Globus pallidus (tissue), 1 donor: ENCODE measurements around the gene CALML4.
"Not testable (repeated sequence)": the region's sequence is repeated elsewhere in the genome, so short reads cannot be mapped to it uniquely, and the experiment has no call there.

Experiments used
- DNase-seq: peaks from one replicate; pipeline ENCODE4 v3.0.0-alpha.2; 2015; ENCODE audit warnings: low spot score

CALML4 gene

GRCh38 chr15:68191555-68191954 lies 13.6 kb downstream of the CALML4 start:
- DNase-seq, result no peak

- DNase-seq, result no peak
These were observed 15.1 kb downstream of the CALML4 start for GRCh38 chr15:68190048-68190447.

- DNase-seq, result no peak
These were observed 16.5 kb downstream of the CALML4 start for GRCh38 chr15:68188647-68189046.

DNA sequence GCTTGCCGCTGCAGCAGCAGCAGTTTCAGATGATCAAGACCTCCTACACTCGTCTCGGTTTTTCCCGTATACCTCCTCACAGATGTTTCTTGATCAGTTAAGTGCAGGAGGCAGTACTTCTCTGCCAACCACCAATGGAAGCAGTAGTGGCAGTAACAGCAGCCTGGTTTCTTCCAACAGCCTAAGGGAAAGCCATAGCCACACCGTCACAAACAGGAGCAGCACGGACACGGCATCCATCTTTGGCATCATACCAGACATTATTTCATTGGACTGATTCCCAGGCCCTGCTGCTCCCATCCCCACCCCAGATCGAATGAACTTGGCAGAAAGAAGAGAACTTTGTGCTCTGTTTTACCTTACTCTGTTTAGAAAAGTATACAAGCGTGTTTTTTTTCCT lies 17.6 kb downstream of the CALML4 start:
- DNase-seq, result peak; percentile 74

GRCh38 chr15:68186671-68187397 lies 18.3 kb downstream of the CALML4 start:
- no peak for DNase-seq

DNA sequence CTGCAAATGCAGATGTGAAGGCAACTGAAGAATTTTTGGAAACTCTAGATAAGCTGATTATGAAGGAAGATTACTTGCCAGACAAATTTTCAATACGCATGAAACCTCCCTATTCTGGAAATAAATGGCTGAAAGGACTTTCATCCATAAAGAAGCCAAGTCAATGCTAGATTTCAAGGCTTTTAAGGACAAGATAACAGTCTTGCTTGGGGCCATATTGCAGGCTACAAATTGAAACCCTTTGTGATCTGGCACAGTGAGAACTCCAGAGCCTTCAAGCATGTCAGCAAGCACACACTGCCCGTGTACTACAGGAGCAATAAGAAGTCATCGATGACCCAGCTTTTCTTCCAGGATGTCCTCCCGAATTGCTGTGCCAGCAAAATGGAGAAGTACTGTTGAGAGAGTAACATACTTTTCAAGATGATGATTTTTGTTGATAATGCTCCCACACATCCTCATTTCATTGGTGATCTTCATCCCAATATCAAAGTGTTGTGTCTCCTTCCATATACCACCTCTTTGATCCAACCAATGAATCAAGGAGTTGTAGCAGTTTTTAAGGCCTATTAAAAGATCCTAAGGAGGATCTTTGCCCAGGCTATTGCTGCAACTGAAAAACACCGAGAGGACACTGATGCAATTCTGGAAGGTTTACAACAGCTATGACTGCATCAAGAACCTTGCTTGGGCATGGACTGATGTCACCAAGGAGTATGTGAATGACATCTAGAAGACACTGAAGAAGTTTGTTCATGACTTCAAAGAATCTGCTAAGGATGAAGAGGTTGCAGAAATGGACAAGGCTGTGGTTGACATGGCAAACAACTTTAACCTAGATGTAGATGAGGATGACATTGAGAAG lies 20.3 kb downstream of the CALML4 start:
- DNase-seq, result no peak

- no peak for DNase-seq
These were observed 21.4 kb downstream of the CALML4 start for GRCh38 chr15:68183616-68184315.

DNA sequence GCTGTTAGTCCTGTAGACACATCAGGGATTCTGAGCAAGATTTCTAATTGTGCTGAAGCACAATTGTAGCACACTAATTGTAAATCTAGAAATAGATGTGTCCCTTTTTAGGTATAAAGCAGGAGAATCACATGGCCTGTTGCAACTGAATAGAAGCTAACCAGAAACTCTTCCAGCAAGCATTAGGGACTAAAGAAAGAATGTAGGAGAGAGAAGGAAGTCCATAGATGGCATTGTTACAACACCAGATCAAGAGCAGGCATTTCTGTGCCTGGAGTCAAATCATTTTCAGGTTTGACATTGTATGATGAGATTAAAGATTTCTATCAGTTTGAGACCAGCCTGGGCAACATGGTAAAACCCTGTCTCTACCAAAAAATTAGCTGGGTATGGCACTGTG lies 27.4 kb downstream of the CALML4 start:
- no peak for DNase-seq

GRCh38 chr15:68176601-68177000 lies 28.5 kb downstream of the CALML4 start:
- DNase-seq, result no peak

DNA sequence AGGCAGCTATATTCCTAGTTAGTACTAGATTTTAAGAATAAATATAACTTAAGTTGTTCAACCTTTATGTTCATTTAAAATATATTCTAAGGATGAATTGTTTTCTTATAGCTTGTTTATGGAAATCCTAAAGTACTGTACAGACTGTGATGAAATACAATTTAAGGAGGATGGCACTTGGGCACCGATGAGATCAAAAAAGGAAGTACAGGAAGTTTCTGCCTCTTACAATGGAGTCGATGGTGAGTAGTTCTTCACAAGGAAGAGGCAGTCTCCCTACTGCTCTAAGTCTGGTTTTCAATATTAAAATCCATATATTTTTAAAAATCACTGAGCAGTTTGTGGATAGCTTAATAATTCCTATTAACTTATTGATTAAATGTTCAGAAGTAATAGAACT lies 29.6 kb downstream of the CALML4 start:
- no peak for DNase-seq

DNA sequence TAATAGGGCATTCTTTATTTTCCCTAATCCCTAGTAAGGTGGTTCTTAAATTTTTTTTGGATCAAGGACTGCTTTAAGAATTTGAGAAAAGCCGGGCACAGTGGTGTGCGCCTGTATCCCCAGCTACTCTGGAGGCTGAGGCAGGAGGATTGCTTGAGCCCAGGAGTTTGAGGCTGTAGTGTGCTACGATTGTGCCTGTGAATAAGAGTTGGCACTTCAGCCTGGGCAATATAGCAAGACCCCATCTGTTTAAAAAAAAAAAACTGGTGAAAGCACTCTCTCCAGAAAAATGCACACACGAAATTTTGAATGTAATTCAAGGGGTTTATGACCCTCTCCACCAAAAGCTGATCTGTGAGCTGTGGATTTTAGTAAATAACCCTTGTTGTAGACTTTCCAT lies 32.0 kb downstream of the CALML4 start:
- no peak for DNase-seq

DNA sequence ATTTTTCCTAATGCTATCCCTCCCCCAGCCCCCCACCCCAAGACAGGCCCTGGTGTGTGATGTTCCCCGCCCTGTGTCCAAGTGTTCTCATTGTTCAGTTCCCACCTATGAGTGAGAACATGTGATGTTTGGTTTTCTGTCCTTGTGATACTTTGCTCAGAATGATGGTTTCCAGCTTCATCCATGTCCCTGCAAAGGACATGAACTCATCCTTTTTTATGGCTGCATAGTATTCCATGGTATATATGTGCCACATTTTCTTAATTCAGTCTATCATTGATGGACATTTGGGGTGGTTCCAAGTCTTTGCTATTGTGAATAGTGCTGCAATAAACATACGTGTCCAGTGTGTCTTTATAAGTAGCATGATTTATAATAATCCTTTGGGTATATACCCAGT lies 33.1 kb downstream of the CALML4 start:
- DNase-seq, result not testable (repeated sequence)

- no peak for DNase-seq
These were observed 38.3 kb downstream of the CALML4 start for GRCh38 chr15:68166847-68167246.

GRCh38 chr15:68163191-68163590 lies 41.9 kb downstream of the CALML4 start:
- DNase-seq, result no peak

- no peak for DNase-seq
These were observed 47.0 kb downstream of the CALML4 start for GRCh38 chr15:68158046-68158628.

GRCh38 chr15:68157074-68157473 lies 48.1 kb downstream of the CALML4 start:
- DNase-seq, result no peak

GRCh38 chr15:68154923-68155559 lies 50.1 kb downstream of the CALML4 start:
- peak; percentile 49 for DNase-seq

GRCh38 chr15:68152342-68152741 lies 52.8 kb downstream of the CALML4 start:
- DNase-seq, result no peak

GRCh38 chr15:68151277-68151676 lies 53.9 kb downstream of the CALML4 start:
- no peak for DNase-seq

- DNase-seq, result no peak
These were observed 54.9 kb downstream of the CALML4 start for GRCh38 chr15:68150187-68150586.

DNA sequence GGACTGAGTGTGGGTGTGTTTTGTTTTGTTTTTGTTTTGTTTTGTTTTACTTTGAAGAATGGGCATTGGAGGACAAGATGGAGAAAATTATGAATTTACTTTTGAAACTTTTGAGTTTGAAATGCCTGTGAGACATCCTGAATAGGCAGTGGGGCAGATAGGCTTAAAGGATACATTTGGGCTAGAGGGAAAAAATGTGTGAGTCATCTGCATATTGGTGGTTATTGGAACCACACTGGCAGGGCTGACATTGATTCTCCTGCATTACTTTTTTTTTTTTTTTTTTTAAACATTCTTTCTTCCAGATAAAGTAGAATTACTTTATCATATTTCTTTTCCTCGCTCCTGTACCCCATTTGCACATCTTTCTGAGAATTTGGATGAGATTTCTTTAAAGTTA lies 56.1 kb downstream of the CALML4 start:
- no peak for DNase-seq

- DNase-seq, result no peak
These were observed 57.1 kb downstream of the CALML4 start for GRCh38 chr15:68148039-68148438.
